Skin of body (tissue), 2 donors: ENCODE measurements around the gene HPD. TPM values are rescaled to one million over a fixed set of nuclear protein-coding genes. Genes with fewer than 3 reads are reported as not detected.
"Not testable (repeated sequence)": the region's sequence is repeated elsewhere in the genome, so short reads cannot be mapped to it uniquely, and the experiment has no call there.

Source experiments
- DNase-seq: peaks from one replicate; lab custom pipeline; 2025; lab: John Stamatoyannopoulos, UW
- total RNA-seq: library from RNA; depleted of rRNA; stranded (reverse); fragments of >200 nt; gene quantifications from one replicate; pipeline ENCODE4 v1.2.3, GENCODE V29; 2014

HPD gene
- total RNA-seq, 1 donor from 2014 or later: not detected

GRCh38 chr12:121866331-121866730, 7.7 kb upstream of the HPD start:
- peak; percentile 38 for DNase-seq

- no peak for DNase-seq
Measured at GRCh38 chr12:121861636-121862254, 3.1 kb upstream of the HPD start.

GRCh38 chr12:121860699-121861098, 2.0 kb upstream of the HPD start:
- not testable (repeated sequence) for DNase-seq

GRCh38 chr12:121860257-121860656, 1.6 kb upstream of the HPD start:
- no peak for DNase-seq

GRCh38 chr12:121858318-121858661, 369 bp downstream of the HPD start:
- no peak for DNase-seq

- no peak for DNase-seq
Measured at GRCh38 chr12:121857322-121858246, 1.1 kb downstream of the HPD start.

- not testable (repeated sequence) for DNase-seq
Measured at GRCh38 chr12:121852392-121852791, 6.3 kb downstream of the HPD start.

GRCh38 chr12:121849665-121850064, 9.0 kb downstream of the HPD start:
- DNase-seq: no peak

- DNase-seq: no peak
Measured at GRCh38 chr12:121849211-121849610, 9.4 kb downstream of the HPD start.

GRCh38 chr12:121845701-121846100, 13.0 kb downstream of the HPD start:
- no peak for DNase-seq

GRCh38 chr12:121843236-121843982, 15.2 kb downstream of the HPD start:
- no peak for DNase-seq

GRCh38 chr12:121839993-121840761, 18.5 kb downstream of the HPD start:
- peak; percentile 9 for DNase-seq

- peak; percentile 92 for DNase-seq
Measured at GRCh38 chr12:121839106-121839992, 19.3 kb downstream of the HPD start.

GRCh38 chr12:121838126-121838525, 20.5 kb downstream of the HPD start:
- DNase-seq: no peak

- DNase-seq: no peak
Measured at GRCh38 chr12:121837680-121838079, 21.0 kb downstream of the HPD start.

GRCh38 chr12:121831571-121832245, 27.0 kb downstream of the HPD start:
- no peak for DNase-seq

GRCh38 chr12:121830588-121831265, 27.9 kb downstream of the HPD start:
- no peak for DNase-seq

GRCh38 chr12:121830134-121830533, 28.5 kb downstream of the HPD start:
- DNase-seq: no peak

- no peak for DNase-seq
Measured at GRCh38 chr12:121829250-121829918, 29.3 kb downstream of the HPD start.
